Activated B cell treated with CpG ODN at 0.5 μM for 24 hours (primary cell): ENCODE results near the gene VPS29. TPM values are rescaled to one million over a fixed set of nuclear protein-coding genes. Genes with fewer than 3 reads are reported as not detected.
A peak's percentile ranks its signal among the peaks of the same experiment; 100 is the strongest.
"Not testable (repeated sequence)": the region's sequence is repeated elsewhere in the genome, so short reads cannot be mapped to it uniquely, and the experiment has no call there.

Experiments
- ATAC-seq: fragments of 200-7000 bp; cut with Tn5 transposase; one replicate; pipeline ENCODE4 v1.10.0; 2021; ENCODE audit warnings: low read depth, mild to moderate bottlenecking, moderate library complexity
- CTCF ChIA-PET: fragments of 350-600 bp; sonication (Branson Sonifier 250); formaldehyde crosslinking; loops from one replicate; lab custom pipeline; 2021; ENCODE audit warnings: antibody characterized with exemption; lab: Charles Lee
- POLR2A ChIA-PET: fragments of 350-600 bp; sonication (Branson Sonifier 250); formaldehyde crosslinking; loops from one replicate; lab custom pipeline; 2021; ENCODE audit warnings: antibody characterized with exemption; lab: Charles Lee
- DNase-seq: peaks from one replicate; pipeline ENCODE4 v3.0.0; 2022
- H3K27ac Mint-ChIP-seq: one replicate; pipeline ENCODE4 v1.8.0; 2020; ENCODE audit warnings: mixed read lengths
- H3K27me3 Mint-ChIP-seq: one replicate; pipeline ENCODE4 v1.8.0; 2021; ENCODE audit warnings: mixed read lengths
- H3K36me3 Mint-ChIP-seq: one replicate; pipeline ENCODE4 v1.8.0; 2021; ENCODE audit warnings: low read depth, mixed read lengths
- H3K4me1 Mint-ChIP-seq: one replicate; pipeline ENCODE4 v1.8.0; 2021; ENCODE audit warnings: mixed read lengths
- H3K4me3 Mint-ChIP-seq: one replicate; pipeline ENCODE4 v1.8.0; 2020; ENCODE audit warnings: mild to moderate bottlenecking, mixed read lengths
- H3K9me3 Mint-ChIP-seq: one replicate; pipeline ENCODE4 v1.8.0; 2020; ENCODE audit warnings: mixed read lengths
- CTCF ChIP-seq: fragments of 200-600 bp; IDR thresholded peaks from one replicate; pipeline ENCODE4 v1.8.0; 2022; ENCODE audit warnings: antibody characterized with exemption, mild to moderate bottlenecking
- intact Hi-C: fragments of 100-400 bp; cut with micrococcal nuclease; formaldehyde crosslinking; loops from one replicate; pipeline ENCODE4 v1.15.1; 2024
- total RNA-seq: library from RNA; stranded (reverse); gene quantifications from 2 replicates; pipeline ENCODE4 v1.2.3, GENCODE V29; 2022

Gene VPS29
- total RNA-seq, 1 donor from 2014 or later, result 117 TPM

GRCh38 chr12:110547090-110547489, 45.2 kb upstream of the VPS29 start:
- intact Hi-C loops, result loop anchor here (5.0 kb wide), 1 partner anchor 35 kb away; no protein-coding TSS in a partner anchor
- TF ChIP-seq CTCF, result no peak
- H3K36me3 Mint-ChIP-seq, result peaks cover 84% of the 10 kb centered on the region
- ATAC-seq, result no peak
- no peak overlapping the region for H3K27ac Mint-ChIP-seq
- H3K9me3 Mint-ChIP-seq, result no peaks in the 10 kb centered on the region
- CTCF ChIA-PET, result interaction anchor here (3.9 kb wide), 1 partner anchor 54 kb away, joined by 32 read pairs; no protein-coding TSS in a partner anchor
- peaks cover 38% of the 10 kb centered on the region for H3K4me1 Mint-ChIP-seq
- H3K4me3 Mint-ChIP-seq, result no peak overlapping the region
- POLR2A ChIA-PET, result no interaction called here
- H3K27me3 Mint-ChIP-seq, result no peaks in the 10 kb centered on the region
- DNase-seq, result no peak

- no peak for TF ChIP-seq CTCF
- ATAC-seq (no peak), DNase-seq (no peak)
- Mint-ChIP-seq H3K4me1 (peaks cover 36% of the 10 kb centered on the region), H3K9me3 (no peaks in the 10 kb centered on the region), H3K4me3 (no peak overlapping the region), H3K27me3 (no peaks in the 10 kb centered on the region), H3K27ac (no peak overlapping the region), H3K36me3 (peaks cover 79% of the 10 kb centered on the region)
- intact Hi-C loops, result loop anchor here (5.0 kb wide), 1 partner anchor 34 kb away; no protein-coding TSS in a partner anchor
- ChIA-PET CTCF (no interaction called here), POLR2A (no interaction called here)
Measured at GRCh38 chr12:110546339-110546738, 44.4 kb upstream of the VPS29 start.

GRCh38 chr12:110545812-110546211, 43.9 kb upstream of the VPS29 start:
- Mint-ChIP-seq H3K36me3 (peaks cover 75% of the 10 kb centered on the region), H3K27ac (no peak overlapping the region), H3K9me3 (no peaks in the 10 kb centered on the region), H3K27me3 (no peaks in the 10 kb centered on the region), H3K4me1 (peaks cover 36% of the 10 kb centered on the region), H3K4me3 (no peak overlapping the region)
- CTCF ChIA-PET, result interaction anchor here (1.2 kb wide), 1 partner anchor 54 kb away, joined by 3 read pairs; no protein-coding TSS in a partner anchor
- DNase-seq (no peak), ATAC-seq (no peak)
- POLR2A ChIA-PET, result no interaction called here
- no peak for TF ChIP-seq CTCF
- intact Hi-C loops, result loop anchor here (5.0 kb wide), 1 partner anchor 34 kb away; no protein-coding TSS in a partner anchor

- H3K27ac Mint-ChIP-seq, H3K4me3 Mint-ChIP-seq, H3K9me3 Mint-ChIP-seq, POLR2A ChIA-PET, ATAC-seq, DNase-seq, H3K27me3 Mint-ChIP-seq: not testable (repeated sequence)
- peaks cover 36% of the 10 kb centered on the region for H3K4me1 Mint-ChIP-seq
- CTCF ChIA-PET, result interaction anchor here (1.2 kb wide), 1 partner anchor 55 kb away, joined by 3 read pairs; no protein-coding TSS in a partner anchor
- peaks cover 73% of the 10 kb centered on the region for H3K36me3 Mint-ChIP-seq
- intact Hi-C loops, result loop anchor here (5.0 kb wide), 1 partner anchor 33 kb away; no protein-coding TSS in a partner anchor
Measured at GRCh38 chr12:110545259-110545658, 43.3 kb upstream of the VPS29 start.

- TF ChIP-seq CTCF, result no peak
- DNase-seq (no peak), ATAC-seq (no peak)
- H3K4me1 Mint-ChIP-seq, result peaks cover 38% of the 10 kb centered on the region
- ChIA-PET POLR2A (interaction anchor here (1.0 to 1.1 kb wide), 3 partner anchors 12 to 263 kb away, joined by 3 to 5 read pairs (median 3); partner anchors contain the start of gene ARPC3), CTCF (interaction anchor here (1.0 to 1.8 kb wide), 3 partner anchors 56 to 94 kb away, joined by 3 to 10 read pairs (median 5); partner anchors contain the start of gene ARPC3)
- peaks cover 78% of the 10 kb centered on the region for H3K36me3 Mint-ChIP-seq
- H3K9me3 Mint-ChIP-seq, result no peaks in the 10 kb centered on the region
- H3K4me3 Mint-ChIP-seq, result peak overlapping the region; percentile 9
- peak overlapping the region; percentile 72 for H3K27ac Mint-ChIP-seq
- H3K27me3 Mint-ChIP-seq, result no peaks in the 10 kb centered on the region
- intact Hi-C loops, result loop anchor here (5.0 kb wide), 1 partner anchor 33 kb away; no protein-coding TSS in a partner anchor
Measured at GRCh38 chr12:110543965-110544364, 42.1 kb upstream of the VPS29 start.
